ENCODE measurements around the gene SCLY. TPM values are rescaled to one million over a fixed set of nuclear protein-coding genes. Genes with fewer than 3 reads are reported as not detected.

Gene SCLY
- total and polyA plus RNA-seq, 7 donors, result 4.6 to 10.1 (median 6.5) TPM

- ATAC-seq (peak; percentile 29 to 76 (median 57)), DNase-seq (peak; percentile 22 to 58)
- intact Hi-C loops (cut with DNase I), result no loop called here
- Histone ChIP-seq H3K27me3 (ENCODE audit: insufficient read depth in 3 of 3, low read length in 2 of 3) (no peaks in the 10 kb centered on the region), H3K9me3 (no peaks in the 10 kb centered on the region), H3K27ac (no peak overlapping the region), H3K36me3 (ENCODE audit: insufficient read depth in 1 of 2, low read depth in 1 of 2) (no peaks in the 10 kb centered on the region), H3K4me1 (no peaks in the 10 kb centered on the region), H3K4me3 (no peak overlapping the region)
- WGBS, 3 donors, result 45 to 61% (median 52%) methylated on average over 25 to 36 of the region's 36 CpGs
- no peak for TF ChIP-seq CTCF (IDR thresholded peaks at IDR 0.05)
Observed at GRCh38 chr2:238127165-238128060, 66.6 kb downstream of the SCLY start.

- Histone ChIP-seq H3K9me3 (no peaks in the 10 kb centered on the region), H3K27ac (no peak overlapping the region), H3K27me3 (ENCODE audit: insufficient read depth in 3 of 3, low read length in 2 of 3) (no peaks in the 10 kb centered on the region), H3K4me3 (no peak overlapping the region), H3K4me1 (no peaks in the 10 kb centered on the region), H3K36me3 (ENCODE audit: insufficient read depth in 1 of 2, low read depth in 1 of 2) (no peaks in the 10 kb centered on the region)
- 83 to 89% (median 83%) methylated on average over 19 to 22 of the region's 22 CpGs for WGBS, 3 donors
- intact Hi-C loops (cut with DNase I), result no loop called here
- ATAC-seq (peak in 1 of 4 donors; percentile 27), DNase-seq (peak in 1 of 2 donors; percentile 51)
- no peak for TF ChIP-seq CTCF (IDR thresholded peaks at IDR 0.05)
Observed at GRCh38 chr2:238128061-238128440, 67.2 kb downstream of the SCLY start.

- DNase-seq (peak; percentile 8 to 32), ATAC-seq (no peak)
- H3K27me3 ChIP-seq (ENCODE audit: insufficient read depth in 3 of 3, low read length in 2 of 3), result no peaks in the 10 kb centered on the region
- H3K9me3 ChIP-seq, result no peaks in the 10 kb centered on the region
- H3K27ac ChIP-seq, result no peak overlapping the region
- no peaks in the 10 kb centered on the region for H3K36me3 ChIP-seq (ENCODE audit: insufficient read depth in 1 of 2, low read depth in 1 of 2)
- no peak overlapping the region for H3K4me3 ChIP-seq
- 80 to 87% (median 83%) methylated on average over 27 to 30 of the region's 30 CpGs for WGBS, 3 donors
- no peaks in the 10 kb centered on the region for H3K4me1 ChIP-seq
- intact Hi-C loops (cut with DNase I), result no loop called here
- no peak for TF ChIP-seq CTCF (IDR thresholded peaks at IDR 0.05)
Observed at GRCh38 chr2:238128534-238129001, 67.8 kb downstream of the SCLY start.

- H3K9me3 ChIP-seq, result no peaks in the 10 kb centered on the region
- H3K4me1 ChIP-seq, result no peaks in the 10 kb centered on the region
- WGBS, 3 donors, result 88 to 93% (median 89%) methylated on average over 22 of the region's 22 CpGs
- no peak for ATAC-seq
- TF ChIP-seq CTCF (IDR thresholded peaks at IDR 0.05), result no peak
- H3K27ac ChIP-seq, result no peak overlapping the region
- DNase-seq, result peak in 1 of 2 donors; percentile 31
- H3K36me3 ChIP-seq (ENCODE audit: insufficient read depth in 1 of 2, low read depth in 1 of 2), result no peaks in the 10 kb centered on the region
- no peak overlapping the region for H3K4me3 ChIP-seq
- intact Hi-C loops (cut with DNase I), result loop anchor here in 1 of 2 donors (10.0 kb wide), 2 partner anchors 165 to 265 kb away; partner anchors contain the start of gene UBE2F
- no peaks in the 10 kb centered on the region for H3K27me3 ChIP-seq (ENCODE audit: insufficient read depth in 3 of 3, low read length in 2 of 3)
Observed at GRCh38 chr2:238129166-238130010, 68.6 kb downstream of the SCLY start.

Data from psoas muscle (tissue), 8 donors.